ENCODE measurements around the gene LIPI.

The LIPI gene

GRCh38 chr21:14070049-14070893, 140.5 kb downstream of the LIPI start:
- TF ChIP-seq, protein P1, sequence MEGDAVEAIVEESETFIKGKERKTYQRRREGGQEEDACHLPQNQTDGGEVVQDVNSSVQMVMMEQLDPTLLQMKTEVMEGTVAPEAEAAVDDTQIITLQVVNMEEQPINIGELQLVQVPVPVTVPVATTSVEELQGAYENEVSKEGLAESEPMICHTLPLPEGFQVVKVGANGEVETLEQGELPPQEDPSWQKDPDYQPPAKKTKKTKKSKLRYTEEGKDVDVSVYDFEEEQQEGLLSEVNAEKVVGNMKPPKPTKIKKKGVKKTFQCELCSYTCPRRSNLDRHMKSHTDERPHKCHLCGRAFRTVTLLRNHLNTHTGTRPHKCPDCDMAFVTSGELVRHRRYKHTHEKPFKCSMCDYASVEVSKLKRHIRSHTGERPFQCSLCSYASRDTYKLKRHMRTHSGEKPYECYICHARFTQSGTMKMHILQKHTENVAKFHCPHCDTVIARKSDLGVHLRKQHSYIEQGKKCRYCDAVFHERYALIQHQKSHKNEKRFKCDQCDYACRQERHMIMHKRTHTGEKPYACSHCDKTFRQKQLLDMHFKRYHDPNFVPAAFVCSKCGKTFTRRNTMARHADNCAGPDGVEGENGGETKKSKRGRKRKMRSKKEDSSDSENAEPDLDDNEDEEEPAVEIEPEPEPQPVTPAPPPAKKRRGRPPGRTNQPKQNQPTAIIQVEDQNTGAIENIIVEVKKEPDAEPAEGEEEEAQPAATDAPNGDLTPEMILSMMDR (IDR thresholded peaks at IDR 0.05) = no peak

GRCh38 chr21:14064296-14064645, 146.5 kb downstream of the LIPI start:
- TF ChIP-seq, protein P1 (IDR thresholded peaks at IDR 0.05) = no peak
